GM23248 (cell line): ENCODE measurements around the gene CUX1. TPM values are rescaled to one million over a fixed set of nuclear protein-coding genes. Genes with fewer than 3 reads are reported as not detected.

ENCODE experiments used
- DNase-seq: peaks from one replicate; pipeline ENCODE4 v3.0.0-alpha.2; 2015
- H2AFZ ChIP-seq: fragments of 200-600 bp; sonication (generic); 2 replicates; pipeline ENCODE4 v1.6.1; 2016; ENCODE audit warnings: antibody characterized with exemption
- H3F3A ChIP-seq: fragments of 200-600 bp; sonication (generic); 2 replicates; pipeline ENCODE4 v1.6.1; 2016; ENCODE audit warnings: mild to moderate bottlenecking, antibody characterized with exemption, mixed run types; ENCODE audit not compliant: insufficient read depth
- H3K27ac ChIP-seq: fragments of 200-600 bp; sonication (generic); 2 replicates; pipeline ENCODE4 v1.5.1; 2016; ENCODE audit warnings: mild to moderate bottlenecking
- H3K27me3 ChIP-seq: fragments of 200-600 bp; sonication (generic); replicated peaks from 2 replicates; pipeline ENCODE4 v1.6.1; 2016; ENCODE audit warnings: mild to moderate bottlenecking; ENCODE audit not compliant: insufficient read depth
- H3K36me3 ChIP-seq: fragments of 200-600 bp; sonication (generic); 2 replicates; pipeline ENCODE4 v1.6.1; 2016; ENCODE audit warnings: low read depth, mild to moderate bottlenecking
- H3K4me1 ChIP-seq: fragments of 200-600 bp; sonication (generic); 2 replicates; pipeline ENCODE4 v1.6.1; 2016; ENCODE audit warnings: mild to moderate bottlenecking; ENCODE audit not compliant: insufficient read depth
- H3K4me2 ChIP-seq: fragments of 200-600 bp; sonication (generic); one replicate; pipeline ENCODE4 v1.6.1; 2016; ENCODE audit warnings: mild to moderate bottlenecking; ENCODE audit not compliant: unreplicated experiment
- H3K4me3 ChIP-seq: fragments of 200-600 bp; sonication (generic); 2 replicates; pipeline ENCODE4 v1.5.1; 2016; ENCODE audit warnings: mild to moderate bottlenecking
- H3K79me2 ChIP-seq: fragments of 200-600 bp; sonication (generic); 2 replicates; pipeline ENCODE4 v1.6.1; 2016; ENCODE audit warnings: mild to moderate bottlenecking; ENCODE audit not compliant: insufficient read depth
- H3K9ac ChIP-seq: fragments of 200-600 bp; sonication (generic); 2 replicates; pipeline ENCODE4 v1.6.1; 2016; ENCODE audit warnings: mild to moderate bottlenecking
- H3K9me2 ChIP-seq: fragments of 200-600 bp; sonication (generic); 2 replicates; pipeline ENCODE4 v1.6.1; 2016; ENCODE audit warnings: mixed run types, mild to moderate bottlenecking, moderate library complexity; ENCODE audit not compliant: insufficient read depth
- H3K9me3 ChIP-seq: fragments of 200-600 bp; sonication (generic); one replicate; pipeline ENCODE4 v1.6.1; 2017; ENCODE audit warnings: low read depth
- H4K20me1 ChIP-seq: fragments of 200-600 bp; sonication (generic); 2 replicates; pipeline ENCODE4 v1.6.0; 2016; ENCODE audit not compliant: insufficient read depth
- EZH2 ChIP-seq: fragments of 200-600 bp; sonication (generic); IDR thresholded peaks from 2 replicates; pipeline ENCODE4 v1.6.1; 2018; ENCODE audit warnings: antibody characterized with exemption, mild to moderate bottlenecking; ENCODE audit not compliant: insufficient read depth, poor library complexity, severe bottlenecking
- EZH2phosphoT487 ChIP-seq: fragments of 200-600 bp; sonication (generic); IDR thresholded peaks from 2 replicates; pipeline ENCODE4 v1.6.1; 2018; ENCODE audit warnings: antibody characterized with exemption, moderate library complexity, mild to moderate bottlenecking, low read depth; ENCODE audit not compliant: insufficient read depth
- WGBS, 2 experiments: methylation state at CpG; one replicate each; pipeline ENCODE4 v1.1.6; 2015 to 2017; ENCODE audit warnings: low lambda C conversion rate in 2 of 2, low coverage in 1 of 2; ENCODE audit errors: missing lambda C conversion rate in 2 of 2; 5-methylcytosine and 5-hydroxymethylcytosine counted together
- in situ Hi-C: fragments of 300-500 bp; cut with MboI; formaldehyde crosslinking; loops from 2 replicates; pipeline ENCODE4 v1.15.0; 2020
- polyA plus RNA-seq: library from polyadenylated mRNA; unstranded; fragments of >200 nt; fragmentation: Nextera tagmentation; extraction: Ambion mirVana; gene quantifications from 2 replicates; pipeline ENCODE4 v1.2.1, GENCODE V29; 2016
- total RNA-seq: library from RNA; depleted of rRNA; stranded (reverse); fragments of >200 nt; shearing (Covaris generic); gene quantifications from 2 replicates; pipeline ENCODE4 v1.2.3, GENCODE V29; 2014

The CUX1 gene
- total and polyA plus RNA-seq, 2 experiments from 2014 or later: 30.2 to 34.9 TPM

DNA sequence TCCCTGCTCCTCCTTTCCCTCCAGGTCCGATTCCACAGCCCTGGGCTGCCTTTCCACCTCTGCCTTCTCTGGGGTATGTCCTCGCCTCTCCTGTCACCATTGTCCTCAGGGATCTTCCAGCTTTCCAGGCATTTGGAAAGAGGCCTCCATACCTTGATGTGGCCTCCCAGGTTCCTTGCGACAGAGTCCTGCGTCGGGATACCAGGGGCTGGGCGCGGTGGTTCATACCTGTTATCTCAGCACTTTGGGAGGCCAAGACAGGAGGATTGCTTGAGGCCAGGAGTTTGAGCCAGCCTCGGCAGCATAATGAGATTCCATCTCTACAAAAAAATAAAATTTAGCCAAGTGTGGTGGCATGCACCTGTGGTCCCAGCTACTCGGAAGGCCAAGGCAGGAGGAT is 171.1 kb downstream of the CUX1 start:
- Histone ChIP-seq H4K20me1 (no peaks in the 10 kb centered on the region), H3K27me3 (no peaks in the 10 kb centered on the region), H3K27ac (no peak overlapping the region), H3F3A (no peaks in the 10 kb centered on the region), H3K9me3 (no peaks in the 10 kb centered on the region), H3K36me3 (no peaks in the 10 kb centered on the region), H3K79me2 (peaks cover 4% of the 10 kb centered on the region; the same call in 1 of the 2 replicates), H3K9me2 (no peaks in the 10 kb centered on the region), H3K4me3 (no peak overlapping the region), H2AFZ (no peak overlapping the region), H3K4me1 (no peaks in the 10 kb centered on the region), H3K9ac (no peak overlapping the region), H3K4me2 (no peak overlapping the region)
- TF ChIP-seq EZH2phosphoT487 (no peak), EZH2 (no peak)
- in situ Hi-C loops: no loop called here
- WGBS, 2 experiments: 92% methylated on average over 9 of the region's 9 CpGs
- no peak for DNase-seq

DNA sequence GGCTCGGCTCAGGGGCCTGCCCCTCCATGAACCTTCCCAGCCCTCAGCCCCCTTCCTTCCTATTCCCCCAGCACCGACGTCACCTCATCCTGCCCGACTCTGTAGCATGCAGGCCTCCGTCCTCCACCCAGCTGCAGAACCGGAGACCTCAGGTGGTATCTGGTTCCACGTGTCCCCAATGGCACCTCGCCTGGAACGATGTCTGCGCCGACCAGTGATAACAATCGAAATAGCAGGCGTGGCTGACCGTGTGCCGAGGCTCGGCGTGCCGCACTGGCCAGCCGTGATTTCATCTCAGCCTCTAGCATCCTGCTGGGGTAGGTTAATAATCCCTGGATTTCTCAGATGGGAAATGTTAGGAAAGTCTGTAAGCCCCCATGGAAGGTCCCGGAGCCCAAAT is 171.7 kb downstream of the CUX1 start:
- Histone ChIP-seq H3K4me1 (no peaks in the 10 kb centered on the region), H3K27me3 (no peaks in the 10 kb centered on the region), H3K4me2 (no peak overlapping the region), H3F3A (no peaks in the 10 kb centered on the region), H3K27ac (no peak overlapping the region), H3K4me3 (no peak overlapping the region), H3K79me2 (peaks cover 4% of the 10 kb centered on the region; the same call in 1 of the 2 replicates), H3K9ac (no peak overlapping the region), H3K36me3 (no peaks in the 10 kb centered on the region), H2AFZ (no peak overlapping the region), H4K20me1 (no peaks in the 10 kb centered on the region), H3K9me3 (no peaks in the 10 kb centered on the region), H3K9me2 (no peaks in the 10 kb centered on the region)
- in situ Hi-C loops: no loop called here
- DNase-seq: no peak
- no peak for TF ChIP-seq EZH2phosphoT487
- no peak for TF ChIP-seq EZH2
- WGBS, 2 experiments: 96 to 99% methylated on average over 20 of the region's 20 CpGs

DNA sequence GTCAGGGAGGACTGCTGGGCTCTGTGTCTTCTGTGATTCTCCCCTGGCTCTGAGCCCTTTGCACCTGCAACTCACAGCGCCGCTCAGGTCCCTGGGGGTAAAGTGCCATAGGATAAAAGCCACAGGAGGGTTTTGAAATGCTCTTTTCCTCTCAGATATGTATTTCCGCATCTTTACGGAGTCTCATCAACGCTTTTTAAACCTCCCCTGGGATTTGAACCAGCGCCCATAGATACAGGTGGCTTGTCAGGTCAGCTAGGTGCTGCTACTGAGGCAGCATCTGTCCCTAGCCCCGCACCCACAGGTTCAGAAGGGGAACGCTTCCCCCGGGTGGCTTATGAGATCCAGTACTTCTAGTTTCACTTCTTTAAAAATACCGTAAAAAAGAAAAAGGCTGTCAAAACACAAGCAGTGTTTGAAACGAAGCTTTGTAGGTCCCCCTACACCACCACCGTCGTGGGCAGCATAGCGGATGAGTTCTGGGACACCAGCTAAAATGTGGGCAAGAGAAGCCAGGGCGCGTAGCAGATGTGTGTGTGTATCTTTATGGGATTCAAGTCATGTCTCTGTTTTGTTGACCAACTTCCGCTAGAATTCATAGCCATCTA is 173.5 kb downstream of the CUX1 start:
- H3K4me1 ChIP-seq: no peaks in the 10 kb centered on the region
- 96% methylated on average over 17 of the region's 17 CpGs for WGBS, 2 experiments

DNA sequence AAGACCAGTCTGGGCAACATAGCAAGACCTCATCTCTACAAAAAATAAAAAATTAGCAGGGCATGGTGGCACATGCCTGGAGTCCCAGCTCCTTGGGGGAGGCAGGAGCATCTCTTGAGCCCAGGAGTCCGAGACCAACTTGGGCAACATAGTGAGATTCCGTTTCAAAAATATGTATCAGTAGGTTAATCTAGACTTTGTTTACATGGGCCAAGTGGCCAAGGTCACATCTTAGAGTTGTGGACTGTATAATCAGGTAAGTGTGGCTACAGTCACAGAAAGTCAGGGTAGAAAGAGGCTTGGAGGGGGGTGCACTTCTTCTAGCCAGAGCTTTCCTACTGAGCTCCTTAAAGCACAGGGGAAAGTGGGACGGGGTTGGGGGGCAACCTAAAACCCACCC is 174.4 kb downstream of the CUX1 start:
- in situ Hi-C loops: no loop called here
- Histone ChIP-seq H2AFZ (no peak overlapping the region), H3K4me1 (no peaks in the 10 kb centered on the region), H3K9me3 (no peaks in the 10 kb centered on the region), H3F3A (no peaks in the 10 kb centered on the region), H3K4me3 (no peak overlapping the region), H3K36me3 (no peaks in the 10 kb centered on the region), H3K9me2 (no peaks in the 10 kb centered on the region), H3K4me2 (no peak overlapping the region), H3K27ac (no peak overlapping the region), H3K9ac (no peak overlapping the region), H3K27me3 (no peaks in the 10 kb centered on the region), H4K20me1 (no peaks in the 10 kb centered on the region), H3K79me2 (no peaks in the 10 kb centered on the region)
- WGBS, 2 experiments: 90 to 99% methylated on average over 3 of the region's 3 CpGs
- no peak for DNase-seq
- TF ChIP-seq EZH2phosphoT487 (no peak), EZH2 (no peak)

More for the DNA sequence above, 173.5 kb downstream of the CUX1 start:
- no peaks in the 10 kb centered on the region for H3K27me3 ChIP-seq
- TF ChIP-seq EZH2phosphoT487: no peak
- no peak for TF ChIP-seq EZH2
- H3K9me3 ChIP-seq: no peaks in the 10 kb centered on the region
- no peaks in the 10 kb centered on the region for H3K36me3 ChIP-seq
- no peaks in the 10 kb centered on the region for H3K9me2 ChIP-seq
- no peaks in the 10 kb centered on the region for H3K79me2 ChIP-seq
- no peaks in the 10 kb centered on the region for H4K20me1 ChIP-seq
- in situ Hi-C loops: no loop called here
- no peak overlapping the region for H3K4me3 ChIP-seq
- no peak overlapping the region for H3K27ac ChIP-seq
- no peaks in the 10 kb centered on the region for H3F3A ChIP-seq
- no peak overlapping the region for H3K9ac ChIP-seq
- no peak overlapping the region for H2AFZ ChIP-seq
- no peak for DNase-seq
- H3K4me2 ChIP-seq: no peak overlapping the region
